Right ventricle myocardium inferior (tissue), 1 donor: ENCODE data around the gene ULK4. TPM values are rescaled to one million over a fixed set of nuclear protein-coding genes. Genes with fewer than 3 reads are reported as not detected.
A peak's percentile ranks its signal among the peaks of the same experiment; 100 is the strongest.

Source experiments
- ATAC-seq: fragments of 200-7000 bp; cut with Tn5 transposase; one replicate; pipeline ENCODE4 v1.9.1; 2020; ENCODE audit warnings: mild to moderate bottlenecking, moderate library complexity
- DNase-seq: peaks from one replicate; pipeline ENCODE4 v3.0.0; 2021; ENCODE audit errors: missing footprints
- intact Hi-C: fragments of 100-400 bp; cut with DNase I; formaldehyde crosslinking; loops from one replicate; pipeline ENCODE4 v1.11.0; 2022
- total RNA-seq: library from RNA; stranded (reverse); fragmentation: NEBNext Ultra II Directional; extraction: Animal tissue kit (Norgen Biotek cat#: 25700); gene quantifications from one replicate; pipeline ENCODE4 v1.2.1, GENCODE V29; 2021
- donor health status: DM: no; HTN: yes; CAD: no; lungs with severe emphysema.

ULK4 gene
- total RNA-seq, 1 donor from 2014 or later, result 4.6 TPM

DNA sequence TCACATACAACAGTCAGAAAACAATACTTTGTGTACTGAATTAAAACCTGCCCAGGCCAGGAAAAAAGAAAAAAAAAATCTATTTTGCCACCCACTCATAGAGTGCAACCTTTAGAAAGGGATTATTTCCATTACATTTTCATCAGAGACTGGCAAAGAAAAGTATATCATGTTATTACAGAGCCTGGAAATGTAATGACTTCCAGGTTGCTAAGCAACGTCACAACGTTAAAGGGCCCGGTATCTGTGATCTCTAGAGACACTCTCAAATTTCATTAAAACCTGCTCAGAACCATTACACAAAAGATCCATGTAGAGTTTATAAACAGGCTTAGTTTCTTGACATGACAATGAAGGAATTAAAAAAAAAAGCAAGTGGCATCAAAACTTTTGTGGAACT lies 592.1 kb downstream of the ULK4 start:
- ATAC-seq (no peak), DNase-seq (no peak)
- intact Hi-C loops, result no loop called here

GRCh38 chr3:41365973-41366372 lies 595.9 kb downstream of the ULK4 start:
- no peak for DNase-seq
- ATAC-seq, result no peak
- intact Hi-C loops, result no loop called here

DNA sequence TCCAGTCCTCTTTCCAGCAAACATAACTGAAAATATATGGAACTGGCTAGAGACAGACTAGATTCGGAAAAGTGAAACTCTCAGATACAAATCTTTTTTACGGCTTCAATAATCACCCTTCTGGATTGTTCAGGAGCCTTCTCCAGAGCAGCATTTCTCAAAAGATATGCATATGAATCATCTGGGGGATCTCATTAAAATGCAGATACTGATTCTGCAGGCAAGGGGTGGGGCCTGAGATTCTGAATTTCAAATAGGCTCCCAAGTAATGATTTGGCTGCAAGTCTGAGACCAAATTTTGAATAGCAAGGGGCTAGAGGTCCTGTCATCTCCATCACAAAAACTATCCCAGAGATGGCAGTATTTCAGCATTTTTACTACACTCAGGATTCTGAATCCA lies 597.2 kb downstream of the ULK4 start:
- intact Hi-C loops, result no loop called here
- DNase-seq (no peak), ATAC-seq (no peak)

GRCh38 chr3:41363830-41364523 lies 597.9 kb downstream of the ULK4 start:
- ATAC-seq, result no peak
- peak; percentile 59 for DNase-seq
- intact Hi-C loops, result no loop called here

- intact Hi-C loops, result no loop called here
- ATAC-seq, result no peak
These were observed 599.0 kb downstream of the ULK4 start for GRCh38 chr3:41362638-41363559.

DNA sequence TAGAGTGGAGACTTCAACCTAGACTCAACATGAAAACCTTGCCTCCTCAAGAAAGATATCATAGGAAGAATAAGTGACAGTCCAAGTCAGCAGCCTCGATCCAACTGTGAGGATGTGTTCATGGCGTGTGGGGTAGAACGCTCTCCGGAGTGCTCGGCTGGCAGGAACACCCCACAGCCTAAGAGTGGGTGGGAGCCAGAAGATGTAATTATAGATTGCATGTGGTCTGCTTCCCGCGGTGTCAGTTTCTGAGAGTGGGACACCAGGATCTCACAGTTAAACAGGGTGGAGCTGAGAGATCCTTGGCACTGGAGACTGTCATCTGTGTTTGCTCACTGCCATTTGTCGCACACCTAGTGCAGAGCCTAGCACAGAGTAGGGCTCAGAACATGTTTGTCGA lies 604.6 kb downstream of the ULK4 start:
- DNase-seq (no peak), ATAC-seq (no peak)
- intact Hi-C loops, result no loop called here

More at GRCh38 chr3:41362638-41363559, 599.0 kb downstream of the ULK4 start:
- DNase-seq, result no peak

DNA sequence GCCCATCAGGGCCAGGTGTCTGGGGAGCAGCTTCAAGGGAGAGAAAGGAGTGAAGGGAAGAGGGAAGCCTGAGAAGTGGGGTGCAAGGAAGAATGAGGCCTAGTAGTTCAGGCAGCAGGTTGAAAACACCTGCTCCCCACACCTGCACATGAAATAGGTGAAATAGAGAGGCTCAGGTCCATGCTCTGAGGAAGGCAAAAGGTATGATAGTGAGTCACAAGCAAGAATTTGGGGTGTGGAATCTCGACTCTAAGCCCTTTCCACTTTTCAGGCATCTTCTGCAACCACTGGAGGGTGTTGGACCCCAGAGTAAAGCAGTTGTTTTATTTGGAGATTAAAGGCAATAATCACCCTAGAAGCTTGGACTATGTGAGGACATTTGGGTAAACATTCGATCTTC lies 605.1 kb downstream of the ULK4 start:
- no peak for DNase-seq
- intact Hi-C loops, result no loop called here
- ATAC-seq, result no peak

- DNase-seq (no peak), ATAC-seq (no peak)
- intact Hi-C loops, result no loop called here
These were observed 609.4 kb downstream of the ULK4 start for GRCh38 chr3:41352510-41352909.

GRCh38 chr3:41350441-41350840 lies 611.5 kb downstream of the ULK4 start:
- no peak for DNase-seq
- no peak for ATAC-seq
- intact Hi-C loops, result no loop called here

GRCh38 chr3:41348401-41348800 lies 613.5 kb downstream of the ULK4 start:
- DNase-seq (no peak), ATAC-seq (no peak)
- intact Hi-C loops, result no loop called here

DNA sequence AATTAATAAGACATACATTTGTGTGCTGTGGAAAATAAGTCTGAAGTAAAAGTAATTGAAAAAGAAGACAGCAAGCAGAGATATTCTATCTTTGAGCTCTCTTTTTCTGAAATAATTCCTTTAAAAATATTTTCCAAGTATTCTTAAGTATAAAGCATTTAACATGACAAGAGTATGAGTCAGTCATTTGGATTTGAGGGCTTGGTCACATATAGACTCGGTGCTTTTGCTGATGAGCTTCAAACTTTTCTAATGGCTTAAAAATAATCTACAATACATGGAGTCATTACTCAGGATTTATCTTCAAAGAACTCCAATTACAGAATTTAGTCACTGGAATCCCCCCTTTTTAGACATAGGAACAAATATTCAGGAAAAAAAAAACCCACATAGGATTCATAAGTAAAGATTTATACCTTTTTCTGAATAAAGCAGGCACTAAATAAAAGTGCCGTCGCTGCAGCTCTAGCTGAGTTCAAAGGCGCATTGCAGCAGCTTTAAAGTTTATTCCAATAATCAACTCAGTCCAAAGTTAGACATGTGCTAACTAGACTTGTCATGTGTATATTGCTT lies 615.1 kb downstream of the ULK4 start:
- intact Hi-C loops, result no loop called here
- ATAC-seq, result no peak
- DNase-seq, result no peak

- ATAC-seq (no peak), DNase-seq (no peak)
- intact Hi-C loops, result no loop called here
These were observed 616.1 kb downstream of the ULK4 start for GRCh38 chr3:41345788-41346187.

- intact Hi-C loops, result no loop called here
- ATAC-seq, result no peak
These were observed 622.1 kb downstream of the ULK4 start for GRCh38 chr3:41339758-41340157.

GRCh38 chr3:41338276-41338675 lies 623.6 kb downstream of the ULK4 start:
- no peak for DNase-seq
- intact Hi-C loops, result no loop called here
- ATAC-seq, result no peak

More at GRCh38 chr3:41339758-41340157, 622.1 kb downstream of the ULK4 start:
- no peak for DNase-seq

- intact Hi-C loops, result no loop called here
- no peak for ATAC-seq
- no peak for DNase-seq
These were observed 627.5 kb downstream of the ULK4 start for GRCh38 chr3:41334426-41334825.

DNA sequence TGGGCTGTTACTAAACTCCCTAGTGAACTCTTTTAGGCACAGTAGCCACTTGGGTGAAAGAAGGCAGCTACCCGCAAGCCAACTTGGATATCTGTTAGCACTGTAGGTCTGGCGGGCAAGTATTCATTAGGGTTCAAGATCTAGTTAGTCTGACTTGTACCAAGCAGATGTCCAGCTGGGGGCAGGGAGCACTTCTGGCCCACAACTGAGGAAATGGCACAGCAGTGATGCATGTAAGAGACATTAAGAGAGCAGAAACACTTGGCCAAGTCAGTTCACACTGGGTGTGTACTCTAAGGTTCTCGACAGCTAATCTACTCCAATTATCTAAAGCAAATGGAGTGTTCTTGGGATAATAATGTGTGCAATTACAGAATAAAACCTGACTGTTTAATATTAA lies 630.9 kb downstream of the ULK4 start:
- DNase-seq (no peak), ATAC-seq (no peak)
- intact Hi-C loops, result no loop called here

DNA sequence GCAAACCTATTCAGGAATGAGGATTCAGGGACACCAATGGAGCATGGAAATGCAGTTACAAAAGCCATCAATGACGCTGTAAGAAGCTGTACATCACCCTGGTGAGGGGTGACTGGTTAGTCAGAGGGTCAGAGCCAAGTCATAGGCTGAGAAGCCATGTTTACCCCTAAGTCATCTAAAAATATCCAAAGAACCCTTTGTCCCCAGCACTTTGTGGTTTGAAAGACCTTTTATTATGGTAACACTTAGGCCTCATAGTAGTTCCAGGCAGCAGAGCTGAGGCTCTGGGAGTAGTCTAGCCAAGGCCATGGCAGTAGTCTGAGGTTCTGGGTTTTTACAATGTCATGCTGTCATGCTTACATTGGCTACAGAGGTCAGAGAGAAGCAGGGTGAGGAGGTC lies 631.4 kb downstream of the ULK4 start:
- DNase-seq (no peak), ATAC-seq (no peak)
- intact Hi-C loops, result no loop called here

- intact Hi-C loops, result no loop called here
- DNase-seq (no peak), ATAC-seq (no peak)
These were observed 632.0 kb downstream of the ULK4 start for GRCh38 chr3:41329881-41330280.

GRCh38 chr3:41328926-41329325 lies 633.0 kb downstream of the ULK4 start:
- DNase-seq, result no peak
- ATAC-seq, result no peak
- intact Hi-C loops, result no loop called here

GRCh38 chr3:41327718-41328117 lies 634.2 kb downstream of the ULK4 start:
- intact Hi-C loops, result no loop called here
- no peak for ATAC-seq
- DNase-seq, result no peak
